Loucy (cell line): Measurements from ENCODE around the gene MSANTD1.

ENCODE experiments used
- H2AFZ ChIP-seq: fragments of 200-600 bp; sonication (generic); 2 replicates; pipeline ENCODE4 v1.6.0; 2016; ENCODE audit warnings: antibody characterized with exemption, mild to moderate bottlenecking, low read length, moderate library complexity
- H3F3A ChIP-seq: fragments of 200-600 bp; 2 replicates; pipeline ENCODE4 v1.6.0; 2016; ENCODE audit warnings: antibody characterized with exemption, low read depth, mild to moderate bottlenecking
- H3K27me3 ChIP-seq: fragments of 200-600 bp; sonication (generic); 2 replicates; pipeline ENCODE4 v1.6.1; 2014; ENCODE audit warnings: low read length, mild to moderate bottlenecking; ENCODE audit not compliant: insufficient read depth, poor library complexity, severe bottlenecking
- H3K36me3 ChIP-seq: fragments of 200-600 bp; sonication (generic); 2 replicates; pipeline ENCODE4 v1.6.1; 2016; ENCODE audit warnings: low read length; ENCODE audit not compliant: insufficient read depth
- H3K4me1 ChIP-seq: fragments of 200-600 bp; sonication (generic); 2 replicates; pipeline ENCODE4 v1.5.1; 2014; ENCODE audit warnings: low read length, mild to moderate bottlenecking; ENCODE audit not compliant: insufficient read depth, poor library complexity, severe bottlenecking
- H3K4me2 ChIP-seq: fragments of 200-600 bp; sonication (generic); 2 replicates; pipeline ENCODE4 v1.6.0; 2014; ENCODE audit warnings: antibody characterized with exemption, low read length, low read depth, mild to moderate bottlenecking; ENCODE audit not compliant: poor library complexity, severe bottlenecking
- H3K4me3 ChIP-seq: fragments of 200-600 bp; sonication (generic); 2 replicates; pipeline ENCODE4 v1.5.1; 2014; ENCODE audit warnings: low read length, mild to moderate bottlenecking, mixed read lengths; ENCODE audit not compliant: poor library complexity, severe bottlenecking
- H3K79me2 ChIP-seq: fragments of 200-600 bp; sonication (generic); 2 replicates; pipeline ENCODE4 v1.6.1; 2014; ENCODE audit warnings: low read length; ENCODE audit not compliant: insufficient read depth
- H3K9ac ChIP-seq: fragments of 200-600 bp; sonication (generic); 2 replicates; pipeline ENCODE4 v1.6.0; 2014; ENCODE audit warnings: mild to moderate bottlenecking, low read depth, low read length, moderate library complexity; ENCODE audit not compliant: poor library complexity, severe bottlenecking
- H3K9me2 ChIP-seq: fragments of 200-600 bp; sonication (generic); replicated peaks from 2 replicates; pipeline ENCODE4 v1.6.1; 2016; ENCODE audit warnings: low read depth, low read length, mixed read lengths
- H3K9me3 ChIP-seq: fragments of 200-600 bp; sonication (generic); 2 replicates; pipeline ENCODE4 v1.6.1; 2014; ENCODE audit warnings: mild to moderate bottlenecking, antibody characterized with exemption, low read length, low read depth; ENCODE audit not compliant: insufficient read depth
- H4K20me1 ChIP-seq: fragments of 200-600 bp; sonication (generic); 2 replicates; pipeline ENCODE4 v1.6.0; 2014; ENCODE audit warnings: antibody characterized with exemption, low read length, mild to moderate bottlenecking; ENCODE audit not compliant: insufficient read depth, poor library complexity, severe bottlenecking
- CTCF ChIP-seq: fragments of 200-600 bp; sonication (generic); conservative IDR thresholded peaks from 2 replicates; pipeline ENCODE4 v1.5.1; 2014; ENCODE audit warnings: mild to moderate bottlenecking, antibody characterized with exemption, low read length
- EZH2phosphoT487 ChIP-seq: fragments of 200-600 bp; IDR thresholded peaks from 2 replicates; pipeline ENCODE4 v1.6.1; 2018; ENCODE audit warnings: antibody characterized with exemption, mild to moderate bottlenecking, moderate library complexity, borderline replicate concordance

The MSANTD1 gene

DNA sequence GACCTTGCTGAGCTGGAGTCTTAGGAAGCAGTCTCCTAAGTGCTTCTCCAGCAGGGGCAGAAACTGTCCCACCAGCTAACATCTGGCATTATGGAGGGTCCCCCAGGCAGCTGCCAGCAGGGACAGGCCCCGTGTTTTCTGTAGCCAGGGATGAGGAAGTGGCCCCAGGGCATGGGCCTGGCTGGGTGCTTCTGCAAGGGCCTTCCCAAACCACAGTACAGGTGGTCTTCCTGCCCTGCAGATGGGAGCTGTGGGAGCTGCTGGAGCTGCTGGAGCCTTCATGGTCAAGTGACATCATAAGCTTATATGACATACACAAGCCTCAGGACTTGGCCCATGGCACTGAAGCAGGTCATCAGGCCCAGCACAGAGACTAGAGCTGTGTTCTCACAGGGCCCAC lies 5.0 kb upstream of the MSANTD1 start:
- Histone ChIP-seq H3K4me3 (no peak overlapping the region), H2AFZ (no peak overlapping the region), H3K27me3 (no peaks in the 10 kb centered on the region), H3K4me1 (peaks cover 5% of the 10 kb centered on the region), H3K4me2 (no peak overlapping the region), H3F3A (no peaks in the 10 kb centered on the region), H3K9me2 (no peaks in the 10 kb centered on the region), H3K36me3 (peaks cover 8% of the 10 kb centered on the region; the same call in 1 of the 2 replicates), H4K20me1 (no peaks in the 10 kb centered on the region), H3K79me2 (no peaks in the 10 kb centered on the region), H3K9me3 (no peaks in the 10 kb centered on the region), H3K9ac (no peak overlapping the region)
- TF ChIP-seq EZH2phosphoT487 (no peak), CTCF (no peak)

DNA sequence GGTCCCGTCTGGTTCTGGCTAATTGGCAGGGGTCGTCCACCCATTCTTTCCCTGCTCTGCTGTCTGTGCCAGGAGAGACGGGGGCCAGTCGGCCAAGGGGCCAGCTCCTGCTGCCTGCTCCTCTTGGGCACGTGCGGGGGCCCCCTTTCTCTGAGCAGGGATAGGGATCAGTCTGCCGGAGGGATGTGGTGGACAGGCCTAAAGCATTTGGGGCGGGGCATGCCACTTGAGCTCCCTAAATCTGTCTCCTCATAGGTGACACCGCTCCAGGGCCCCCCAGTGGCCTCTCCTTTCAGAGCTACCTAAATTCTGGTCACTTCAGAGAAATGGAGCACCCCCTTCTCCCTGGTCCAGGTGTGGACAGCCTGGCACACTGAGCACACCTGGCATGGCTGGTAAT lies 4.2 kb upstream of the MSANTD1 start:
- H3K4me3 ChIP-seq = no peak overlapping the region
- H3F3A ChIP-seq = no peaks in the 10 kb centered on the region
- no peaks in the 10 kb centered on the region for H3K27me3 ChIP-seq
- no peaks in the 10 kb centered on the region for H3K9me3 ChIP-seq
- no peaks in the 10 kb centered on the region for H3K9me2 ChIP-seq
- no peaks in the 10 kb centered on the region for H4K20me1 ChIP-seq
- no peak for TF ChIP-seq EZH2phosphoT487
- no peak for TF ChIP-seq CTCF
- H3K9ac ChIP-seq = no peak overlapping the region
- H3K4me1 ChIP-seq = peaks cover 5% of the 10 kb centered on the region
- no peaks in the 10 kb centered on the region for H3K79me2 ChIP-seq
- H2AFZ ChIP-seq = no peak overlapping the region
- peaks cover 6% of the 10 kb centered on the region; the same call in 1 of the 2 replicates for H3K36me3 ChIP-seq
- H3K4me2 ChIP-seq = no peak overlapping the region

DNA sequence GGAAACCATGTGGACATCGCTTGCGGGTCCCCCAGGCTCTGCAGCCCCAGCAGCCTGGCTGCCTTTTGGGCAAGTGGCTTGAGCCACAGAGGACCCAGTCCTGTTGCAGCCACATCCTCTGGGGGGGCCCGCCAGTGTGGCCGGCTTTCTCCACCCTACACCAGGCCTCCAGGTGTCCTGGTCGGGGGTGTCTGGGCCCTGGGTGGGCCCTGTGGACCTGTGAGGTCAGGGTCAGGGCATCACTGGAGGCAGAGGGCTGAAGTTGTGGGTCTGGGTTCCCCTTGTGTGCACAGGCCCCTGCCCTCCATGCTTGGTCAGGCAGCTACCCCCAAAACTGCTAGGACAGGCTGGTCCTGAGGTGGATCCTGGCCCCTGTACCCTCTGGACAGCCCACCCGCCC lies 3.3 kb upstream of the MSANTD1 start:
- TF ChIP-seq CTCF (no peak), EZH2phosphoT487 (no peak)
- Histone ChIP-seq H3K9me2 (no peaks in the 10 kb centered on the region), H3K79me2 (no peaks in the 10 kb centered on the region), H4K20me1 (no peaks in the 10 kb centered on the region), H2AFZ (no peak overlapping the region), H3K9ac (no peak overlapping the region), H3K36me3 (no peaks in the 10 kb centered on the region; the same call in 1 of the 2 replicates), H3K4me1 (peaks cover 5% of the 10 kb centered on the region), H3F3A (no peaks in the 10 kb centered on the region), H3K4me2 (no peak overlapping the region), H3K9me3 (no peaks in the 10 kb centered on the region), H3K27me3 (no peaks in the 10 kb centered on the region), H3K4me3 (no peak overlapping the region)
